Rectal smooth muscle tissue (tissue), 1 donor: ENCODE data around the gene LAMC1.
"Not testable (repeated sequence)": the region's sequence is repeated elsewhere in the genome, so short reads cannot be mapped to it uniquely, and the experiment has no call there.

Source experiments
- H3K27ac ChIP-seq: one replicate; pipeline ENCODE4 v1.7.0; 2013; ENCODE audit warnings: low read depth, low read length, inconsistent platforms
- H3K27me3 ChIP-seq: one replicate; pipeline ENCODE4 v1.7.0; 2013; ENCODE audit warnings: low read length; ENCODE audit not compliant: control insufficient read depth, insufficient read depth
- H3K36me3 ChIP-seq: one replicate; pipeline ENCODE4 v1.7.0; 2013; ENCODE audit warnings: low read length; ENCODE audit not compliant: control insufficient read depth, insufficient read depth
- H3K4me1 ChIP-seq: one replicate; pipeline ENCODE4 v1.7.0; 2013; ENCODE audit warnings: low read length; ENCODE audit not compliant: control insufficient read depth, insufficient read depth
- H3K4me3 ChIP-seq: one replicate; pipeline ENCODE4 v1.7.0; 2013; ENCODE audit warnings: low read length
- H3K9ac ChIP-seq: one replicate; pipeline ENCODE4 v1.7.0; 2013; ENCODE audit warnings: low read length

LAMC1 gene

DNA sequence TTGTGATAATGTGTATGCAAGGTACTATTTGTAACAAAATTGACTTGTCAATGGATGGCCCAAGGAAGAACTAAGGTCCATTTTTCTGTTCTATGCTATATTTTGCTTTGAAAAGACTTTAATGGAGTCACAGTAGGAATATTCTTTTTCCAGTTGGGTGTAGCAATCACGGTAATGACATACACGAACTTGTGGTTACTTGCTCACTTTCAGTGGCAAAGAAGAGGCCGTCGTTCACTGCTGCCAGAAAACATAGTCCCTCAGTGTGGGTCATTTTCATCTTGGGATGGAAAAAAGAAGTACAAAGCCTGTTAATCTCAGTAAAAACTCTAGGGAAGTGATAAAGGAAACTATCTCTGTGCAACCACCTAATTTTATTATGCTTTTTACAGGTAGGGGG lies 115.1 kb downstream of the LAMC1 start:
- Histone ChIP-seq H3K36me3 (peaks cover 8% of the 10 kb centered on the region), H3K27ac (peak overlapping the region; percentile 63), H3K9ac (no peak overlapping the region), H3K27me3 (no peaks in the 10 kb centered on the region), H3K4me1 (peaks cover 10% of the 10 kb centered on the region), H3K4me3 (no peak overlapping the region)

DNA sequence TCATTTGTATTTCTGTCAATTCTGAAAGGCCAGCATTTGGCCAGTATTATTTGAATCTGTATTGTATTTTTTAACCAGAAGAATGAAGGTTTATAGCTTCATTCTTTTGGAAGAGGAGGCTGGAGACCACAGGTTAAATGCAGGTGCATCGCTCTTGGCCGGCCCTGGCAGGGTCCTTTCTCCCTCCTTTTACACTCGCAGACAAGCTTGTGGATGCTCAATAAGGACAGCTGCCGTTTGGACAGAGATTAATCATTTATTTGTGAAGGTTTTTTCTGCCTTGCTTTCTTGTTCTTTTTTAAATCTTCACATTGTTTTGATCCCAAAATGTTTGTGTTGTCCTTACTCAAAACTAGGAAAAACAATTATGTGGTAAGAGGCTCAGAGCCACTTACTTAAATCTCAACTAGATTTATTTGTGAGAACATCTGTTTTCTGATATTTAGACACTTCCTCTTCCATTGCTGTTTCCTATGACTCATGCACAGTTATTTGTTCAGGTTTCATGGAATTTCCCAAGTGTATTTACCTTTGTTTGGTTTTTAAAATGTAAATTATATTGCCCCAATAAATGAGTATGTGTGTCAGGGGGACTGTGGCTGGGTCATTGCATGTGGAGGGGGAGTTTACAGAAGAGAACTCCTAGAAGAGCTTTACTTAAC lies 116.2 kb downstream of the LAMC1 start:
- H3K9ac ChIP-seq = no peak overlapping the region
- peaks cover 4% of the 10 kb centered on the region for H3K36me3 ChIP-seq
- no peak overlapping the region for H3K4me3 ChIP-seq
- peak overlapping the region; percentile 60 for H3K27ac ChIP-seq
- H3K4me1 ChIP-seq = peaks cover 10% of the 10 kb centered on the region
- H3K27me3 ChIP-seq = no peaks in the 10 kb centered on the region

DNA sequence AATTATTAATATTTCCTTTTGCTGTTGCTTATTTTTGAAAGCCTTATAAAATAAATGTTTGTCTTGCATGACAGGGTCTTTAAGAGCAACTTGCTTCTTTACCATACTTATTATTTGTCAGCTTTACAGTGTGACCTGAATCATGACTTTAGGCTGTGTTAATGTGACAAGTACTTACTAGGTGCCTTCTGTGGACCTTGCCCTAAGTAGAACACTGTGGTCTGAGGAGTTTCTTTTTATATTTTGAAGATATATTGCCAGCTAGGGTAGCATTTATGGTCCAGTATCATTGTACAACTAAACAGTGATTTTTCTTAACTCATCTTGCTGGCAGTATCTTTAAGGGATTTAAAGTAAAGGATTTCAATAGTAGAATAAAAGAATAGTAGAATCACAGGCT lies 117.4 kb downstream of the LAMC1 start:
- Histone ChIP-seq H3K27ac (peak overlapping the region; percentile 60), H3K9ac (no peak overlapping the region), H3K27me3 (no peaks in the 10 kb centered on the region), H3K36me3 (no peaks in the 10 kb centered on the region), H3K4me3 (no peak overlapping the region), H3K4me1 (peaks cover 10% of the 10 kb centered on the region)

DNA sequence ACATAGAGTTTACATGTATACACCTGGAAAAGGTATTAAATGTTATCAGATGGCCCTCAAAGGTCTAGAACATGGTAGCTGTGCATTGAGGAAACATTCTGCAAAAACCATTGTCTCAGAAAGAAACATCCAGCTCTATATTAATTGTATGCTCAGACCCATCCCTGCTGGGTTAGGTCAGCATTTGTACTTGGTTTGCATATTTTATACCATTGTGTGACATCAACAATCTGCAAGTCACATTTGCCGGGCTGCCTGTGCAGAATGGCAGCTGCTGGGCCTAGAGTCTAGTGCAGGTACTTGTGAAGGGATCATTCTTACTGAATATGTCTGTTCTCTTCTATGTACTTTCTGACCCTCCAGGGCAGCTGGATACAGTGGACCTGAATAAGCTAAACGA lies 119.0 kb downstream of the LAMC1 start:
- Histone ChIP-seq H3K36me3 (no peaks in the 10 kb centered on the region), H3K27me3 (no peaks in the 10 kb centered on the region), H3K27ac (no peak overlapping the region)

DNA sequence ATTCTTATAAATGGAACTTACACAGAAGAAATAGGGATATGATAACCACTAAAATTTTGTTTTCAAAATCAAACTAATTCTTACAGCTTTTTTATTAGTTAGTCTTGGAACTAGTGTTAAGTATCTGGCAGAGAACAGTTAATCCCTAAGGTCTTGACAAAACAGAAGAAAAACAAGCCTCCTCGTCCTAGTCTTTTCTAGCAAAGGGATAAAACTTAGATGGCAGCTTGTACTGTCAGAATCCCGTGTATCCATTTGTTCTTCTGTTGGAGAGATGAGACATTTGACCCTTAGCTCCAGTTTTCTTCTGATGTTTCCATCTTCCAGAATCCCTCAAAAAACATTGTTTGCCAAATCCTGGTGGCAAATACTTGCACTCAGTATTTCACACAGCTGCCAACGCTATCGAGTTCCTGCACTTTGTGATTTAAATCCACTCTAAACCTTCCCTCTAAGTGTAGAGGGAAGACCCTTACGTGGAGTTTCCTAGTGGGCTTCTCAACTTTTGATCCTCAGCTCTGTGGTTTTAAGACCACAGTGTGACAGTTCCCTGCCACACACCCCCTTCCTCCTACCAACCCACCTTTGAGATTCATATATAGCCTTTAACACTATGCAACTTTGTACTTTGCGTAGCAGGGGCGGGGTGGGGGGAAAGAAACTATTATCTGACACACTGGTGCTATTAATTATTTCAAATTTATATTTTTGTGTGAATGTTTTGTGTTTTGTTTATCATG lies 120.5 kb downstream of the LAMC1 start:
- Histone ChIP-seq H3K4me1 (peaks cover 7% of the 10 kb centered on the region), H3K9ac (no peak overlapping the region), H3K27ac (no peak overlapping the region)

More for the DNA sequence above, 119.0 kb downstream of the LAMC1 start:
- Histone ChIP-seq H3K4me3 (no peak overlapping the region), H3K9ac (no peak overlapping the region), H3K4me1 (peaks cover 10% of the 10 kb centered on the region)

DNA sequence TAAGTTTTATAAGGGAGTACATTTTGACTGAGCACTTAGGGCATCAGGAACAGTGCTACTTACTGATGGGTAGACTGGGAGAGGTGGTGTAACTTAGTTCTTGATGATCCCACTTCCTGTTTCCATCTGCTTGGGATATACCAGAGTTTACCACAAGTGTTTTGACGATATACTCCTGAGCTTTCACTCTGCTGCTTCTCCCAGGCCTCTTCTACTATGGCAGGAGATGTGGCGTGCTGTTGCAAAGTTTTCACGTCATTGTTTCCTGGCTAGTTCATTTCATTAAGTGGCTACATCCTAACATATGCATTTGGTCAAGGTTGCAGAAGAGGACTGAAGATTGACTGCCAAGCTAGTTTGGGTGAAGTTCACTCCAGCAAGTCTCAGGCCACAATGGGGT lies 121.5 kb downstream of the LAMC1 start:
- Histone ChIP-seq H3K27me3 (no peaks in the 10 kb centered on the region), H3K4me1 (peaks cover 2% of the 10 kb centered on the region), H3K27ac (no peak overlapping the region), H3K9ac (no peak overlapping the region), H3K4me3 (no peak overlapping the region), H3K36me3 (no peaks in the 10 kb centered on the region)

More for the DNA sequence above, 120.5 kb downstream of the LAMC1 start:
- Histone ChIP-seq H3K4me3 (no peak overlapping the region), H3K36me3 (no peaks in the 10 kb centered on the region), H3K27me3 (no peaks in the 10 kb centered on the region)

DNA sequence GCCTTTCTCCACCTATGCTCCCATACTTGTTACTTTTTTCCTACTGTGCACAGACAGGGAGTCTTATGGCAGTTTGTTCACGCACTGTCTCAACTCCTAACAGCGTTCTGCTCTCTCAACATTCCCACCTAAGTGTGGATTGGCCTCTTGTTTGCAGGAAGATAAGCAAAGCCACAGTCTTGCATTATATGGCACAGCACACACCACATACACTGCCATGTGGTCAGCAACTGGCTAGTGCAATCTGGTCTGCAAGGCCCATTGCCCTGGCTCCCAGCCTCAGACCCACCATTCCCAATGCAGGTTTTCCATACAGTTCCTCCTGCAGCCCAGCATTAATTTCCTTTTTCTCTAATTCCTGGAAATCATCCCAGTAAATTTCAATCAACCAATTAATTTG lies 124.5 kb downstream of the LAMC1 start:
- no peak overlapping the region for H3K9ac ChIP-seq
- no peak overlapping the region for H3K27ac ChIP-seq
- H3K36me3 ChIP-seq = no peaks in the 10 kb centered on the region
- H3K4me1 ChIP-seq = no peaks in the 10 kb centered on the region
- H3K4me3 ChIP-seq = no peak overlapping the region
- H3K27me3 ChIP-seq = no peaks in the 10 kb centered on the region

DNA sequence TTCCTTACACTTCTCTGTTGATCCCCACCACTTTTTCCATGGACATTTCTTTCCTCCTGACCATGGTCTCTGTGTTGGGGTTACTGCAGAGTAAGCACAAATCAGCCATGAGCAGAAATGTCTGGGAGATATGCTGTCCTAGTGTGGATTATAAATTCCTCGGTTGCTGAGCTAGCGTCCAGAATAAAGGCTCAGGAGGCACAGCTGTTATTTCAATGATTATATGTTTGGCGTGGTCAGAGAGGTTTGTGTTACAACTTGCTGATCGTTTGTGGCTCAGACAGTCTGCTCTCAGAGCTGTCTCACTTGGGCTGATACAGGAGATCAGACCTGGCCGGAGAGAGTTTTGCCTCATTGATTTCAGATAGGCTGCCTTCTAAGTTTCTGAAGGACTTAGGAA lies 125.4 kb downstream of the LAMC1 start:
- Histone ChIP-seq H3K4me3 (no peak overlapping the region), H3K36me3 (no peaks in the 10 kb centered on the region), H3K27ac (peak overlapping the region; percentile 12), H3K4me1 (no peaks in the 10 kb centered on the region), H3K27me3 (no peaks in the 10 kb centered on the region), H3K9ac (no peak overlapping the region)

DNA sequence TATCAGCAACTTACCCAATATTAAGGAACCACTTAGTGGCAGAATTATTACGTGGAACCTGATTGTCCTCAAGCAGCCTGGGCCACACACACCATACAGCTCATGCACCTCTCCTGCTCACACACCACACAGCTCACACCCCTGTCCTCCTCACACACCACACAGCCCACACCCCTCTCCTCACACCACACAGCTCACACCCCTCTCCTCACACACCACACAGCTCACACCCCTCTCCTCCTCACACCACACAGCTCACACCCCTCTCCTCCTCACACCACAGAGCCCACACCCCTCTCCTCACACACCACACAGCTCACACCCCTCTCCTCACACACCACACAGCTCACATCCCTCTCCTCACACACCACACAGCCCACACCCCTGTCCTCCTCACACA lies 126.1 kb downstream of the LAMC1 start:
- no peak overlapping the region for H3K9ac ChIP-seq
- H3K4me3 ChIP-seq = no peak overlapping the region
- H3K4me1 ChIP-seq = no peaks in the 10 kb centered on the region
- no peak overlapping the region for H3K27ac ChIP-seq
- no peaks in the 10 kb centered on the region for H3K36me3 ChIP-seq
- no peaks in the 10 kb centered on the region for H3K27me3 ChIP-seq

DNA sequence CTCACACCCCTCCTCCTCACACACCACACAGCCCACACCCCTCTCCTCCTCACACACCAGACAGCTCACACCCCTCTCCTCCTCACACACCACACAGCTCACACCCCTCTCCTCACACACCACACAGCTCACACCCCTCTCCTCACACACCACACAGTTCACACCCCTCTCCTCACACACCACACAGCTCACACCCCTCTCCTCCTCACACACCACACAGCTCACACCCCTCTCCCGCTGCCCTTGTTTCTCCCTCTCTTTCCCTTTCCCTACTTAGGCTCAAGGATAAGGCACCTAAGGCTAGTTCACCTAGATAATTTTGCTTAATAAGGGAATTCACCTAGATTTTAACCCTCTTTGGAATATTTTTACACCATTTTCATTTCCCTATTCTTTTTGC lies 126.8 kb downstream of the LAMC1 start:
- not testable (repeated sequence) for H3K27ac ChIP-seq, H3K9ac ChIP-seq, H3K4me3 ChIP-seq, H3K27me3 ChIP-seq, H3K4me1 ChIP-seq, H3K36me3 ChIP-seq

DNA sequence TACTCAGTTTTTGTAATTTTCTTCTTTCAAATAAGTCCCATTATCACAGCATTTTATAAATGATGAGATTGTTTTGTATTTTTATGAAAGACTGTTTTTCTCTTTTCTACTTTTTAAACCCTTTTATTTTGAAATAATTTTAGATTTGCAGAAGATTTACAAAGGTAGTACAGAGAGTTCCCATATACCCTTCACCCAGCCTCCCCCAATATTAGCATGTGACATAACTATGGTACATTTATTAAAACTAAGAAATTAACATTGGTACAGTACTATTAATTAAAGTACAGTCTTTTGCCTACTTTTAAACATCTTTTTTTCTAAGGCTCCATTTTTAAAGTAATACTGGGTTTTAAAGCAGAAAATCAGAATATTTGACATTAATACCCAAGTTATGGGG lies 127.2 kb downstream of the LAMC1 start:
- Histone ChIP-seq H3K36me3 (no peaks in the 10 kb centered on the region), H3K9ac (no peak overlapping the region), H3K4me3 (no peak overlapping the region), H3K27me3 (no peaks in the 10 kb centered on the region), H3K27ac (no peak overlapping the region), H3K4me1 (no peaks in the 10 kb centered on the region)

DNA sequence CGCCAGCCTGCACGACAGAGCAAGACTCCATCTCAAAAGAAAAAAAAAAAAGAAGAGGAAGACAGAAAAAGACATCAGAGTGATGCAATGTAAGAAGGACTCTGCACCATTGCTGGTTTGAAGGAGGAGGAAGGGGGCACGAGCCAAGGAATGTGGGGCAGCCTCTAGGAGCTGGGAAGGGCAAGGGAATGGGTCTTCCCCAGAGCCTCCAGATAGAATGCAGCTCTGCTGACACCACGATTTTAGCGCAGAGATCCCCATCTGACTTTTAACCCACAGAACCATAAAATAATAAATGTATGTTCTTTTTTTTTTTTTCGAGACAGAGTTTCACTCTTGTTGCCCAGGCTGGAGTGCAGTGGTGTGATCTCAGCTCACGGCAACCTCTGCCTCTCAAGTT lies 129.0 kb downstream of the LAMC1 start:
- no peak overlapping the region for H3K9ac ChIP-seq

DNA sequence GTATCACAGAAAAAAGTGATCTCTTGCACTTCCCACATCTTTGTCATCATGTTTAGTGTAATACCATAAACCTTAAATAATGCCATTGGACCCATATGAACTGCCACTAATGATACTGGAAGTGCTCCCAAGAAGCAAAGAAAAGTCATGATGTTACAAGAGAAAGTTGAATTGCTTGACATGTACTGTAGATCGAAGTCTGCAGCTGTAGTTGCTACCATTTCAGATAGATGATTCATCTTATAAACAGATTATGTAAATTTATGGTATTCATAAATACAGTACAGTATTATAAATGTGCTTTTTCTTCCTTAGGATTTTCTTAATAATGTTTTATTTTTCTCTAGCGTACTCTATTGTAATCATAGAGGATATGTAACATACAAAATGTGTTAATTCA lies 132.7 kb downstream of the LAMC1 start:
- Histone ChIP-seq H3K4me3 (no peak overlapping the region), H3K4me1 (no peaks in the 10 kb centered on the region), H3K9ac (no peak overlapping the region), H3K36me3 (no peaks in the 10 kb centered on the region), H3K27me3 (no peaks in the 10 kb centered on the region), H3K27ac (no peak overlapping the region)

More for the DNA sequence above, 129.0 kb downstream of the LAMC1 start:
- no peaks in the 10 kb centered on the region for H3K4me1 ChIP-seq
- H3K27ac ChIP-seq = no peak overlapping the region
- H3K4me3 ChIP-seq = no peak overlapping the region
- no peaks in the 10 kb centered on the region for H3K27me3 ChIP-seq
- H3K36me3 ChIP-seq = no peaks in the 10 kb centered on the region
